CD4-positive, alpha-beta T cell treated with Interleukin-6 at 100 ng/mL for 8 hours (primary cell): ENCODE results near the gene PHRF1.

ENCODE experiments used
- DNase-seq: peaks from one replicate; pipeline ENCODE4 v3.0.0-alpha.2; 2020; ENCODE audit warnings: mixed read lengths, low spot score

The PHRF1 gene

DNA sequence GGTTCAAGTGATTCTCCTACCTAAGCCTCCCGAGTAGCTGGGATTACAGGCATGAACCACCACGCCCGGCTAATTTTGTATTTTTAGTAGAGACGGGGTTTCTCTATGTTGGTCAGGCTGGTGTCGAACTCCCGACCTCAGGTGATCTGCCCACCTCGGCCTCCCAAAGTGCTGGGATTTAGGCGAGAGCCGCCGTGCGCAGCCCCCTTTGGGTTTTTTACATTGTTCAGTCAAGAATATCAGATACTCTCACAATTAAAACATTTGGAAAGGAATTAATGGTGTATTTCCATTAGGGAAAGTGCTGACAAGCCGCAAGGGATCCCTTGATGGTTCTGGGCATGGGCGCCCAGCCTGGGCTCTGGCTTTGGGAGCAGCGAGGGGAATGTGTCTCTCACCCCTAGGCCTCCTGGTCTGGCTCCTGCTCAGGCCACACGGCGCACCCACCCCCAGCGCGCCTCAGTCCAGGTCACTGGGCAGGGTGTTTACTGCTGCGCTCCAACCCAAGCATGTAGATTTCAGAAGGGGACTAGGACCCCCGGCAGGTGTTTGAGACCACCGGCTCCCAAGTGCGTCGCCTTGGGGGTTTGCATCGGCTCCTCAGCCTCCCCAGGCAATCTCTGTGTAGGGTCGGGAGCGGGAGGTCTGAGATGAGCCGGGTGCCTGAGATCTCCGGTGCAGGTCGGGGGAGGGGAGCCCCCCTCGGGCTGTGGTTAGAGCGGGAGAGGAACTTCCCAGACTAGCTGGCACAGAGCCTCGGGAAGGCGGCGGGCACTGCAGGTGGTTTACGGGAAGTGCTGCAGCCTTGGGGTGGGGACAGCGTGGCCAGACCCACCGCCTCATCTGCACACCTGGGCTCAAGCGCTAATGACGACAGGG is 40.3 kb downstream of the PHRF1 start:
- no peak for DNase-seq

GRCh38 chr11:617199-617911 is 41.1 kb downstream of the PHRF1 start:
- DNase-seq = no peak

GRCh38 chr11:617912-618682 is 41.8 kb downstream of the PHRF1 start:
- DNase-seq = no peak

DNA sequence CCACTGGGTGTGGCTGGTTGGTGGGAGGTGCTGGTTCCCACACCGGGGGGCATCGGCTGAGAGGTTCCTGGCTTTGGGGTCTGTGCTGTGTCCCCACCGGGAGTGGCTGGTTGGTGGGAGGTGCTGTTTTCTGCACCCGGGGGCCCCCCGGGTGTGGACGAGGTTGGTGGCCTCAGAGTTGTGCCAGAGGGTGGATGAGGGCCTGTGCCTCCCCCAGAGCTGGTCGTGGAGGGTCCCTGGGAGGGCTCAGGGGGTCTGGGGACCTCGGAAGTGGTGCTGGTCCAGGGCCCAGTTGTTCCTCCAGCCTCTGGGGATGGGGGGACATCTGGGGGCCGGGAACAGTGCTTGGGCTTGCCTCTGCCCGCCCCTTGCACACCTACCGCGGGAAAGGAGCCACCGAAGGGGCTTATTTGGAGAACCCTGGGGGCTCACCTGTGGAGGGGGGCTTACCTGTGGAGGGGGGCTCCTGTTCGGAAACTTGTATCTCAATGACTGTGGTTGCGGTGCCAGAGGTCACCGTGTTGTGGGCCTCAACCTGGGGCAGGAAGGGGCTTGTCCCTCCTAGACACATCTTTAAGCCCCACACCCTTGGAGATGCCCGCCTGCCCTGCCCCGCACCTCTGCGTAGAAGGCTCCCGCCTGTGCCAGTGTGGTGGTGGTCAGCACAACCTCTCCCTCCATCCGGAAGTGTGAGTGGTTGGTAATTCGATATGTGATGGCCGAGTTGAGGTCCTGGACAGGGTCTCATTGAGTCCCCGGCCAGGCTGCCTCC is 42.8 kb downstream of the PHRF1 start:
- DNase-seq = no peak

- DNase-seq = no peak
These were observed 43.4 kb downstream of the PHRF1 start for GRCh38 chr11:619628-620050.

- DNase-seq = no peak
These were observed 43.9 kb downstream of the PHRF1 start for GRCh38 chr11:620201-620600.

DNA sequence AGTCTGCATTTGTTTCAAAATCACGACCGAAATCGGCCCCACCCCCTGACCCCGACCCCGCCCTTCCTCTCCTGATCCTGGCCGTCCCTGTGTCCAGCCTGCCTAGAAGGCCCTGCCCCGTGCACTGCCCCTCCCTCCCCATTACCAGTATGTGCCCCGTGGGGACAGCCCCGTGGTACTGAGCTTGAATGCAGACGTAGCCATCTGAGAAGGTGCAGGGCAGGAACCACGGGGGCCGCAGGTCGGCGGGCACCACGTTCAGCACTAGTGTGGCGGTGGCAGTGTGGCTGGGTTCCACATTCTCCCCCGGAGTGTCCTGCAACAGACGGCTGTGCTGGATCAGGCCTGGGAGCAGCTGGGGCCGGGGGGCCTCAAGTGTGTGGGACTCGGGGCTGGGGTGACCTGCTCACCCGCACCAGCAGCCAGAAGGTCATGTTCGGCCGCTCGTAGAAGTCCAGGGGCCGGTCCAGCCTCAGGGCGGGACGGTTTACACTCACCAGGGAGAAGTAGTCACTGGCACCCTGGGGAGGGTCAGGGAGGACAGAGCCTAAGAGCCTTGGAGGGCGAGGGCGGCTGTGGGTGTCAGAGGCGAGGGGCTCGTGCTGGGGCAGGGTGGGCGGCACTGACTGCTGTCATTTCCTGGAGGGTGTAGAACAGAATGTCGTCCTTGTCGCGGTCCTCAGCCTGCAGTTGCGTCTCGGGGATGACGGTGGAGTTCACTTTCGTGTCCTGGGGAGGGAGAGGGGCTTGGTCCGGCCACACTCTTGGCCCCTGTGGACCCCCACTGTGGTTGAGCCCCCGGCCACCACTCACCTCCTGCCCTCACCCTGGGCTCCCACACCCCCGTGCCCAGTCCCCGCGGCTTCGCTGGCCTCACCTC is 44.9 kb downstream of the PHRF1 start:
- DNase-seq = no peak

- no peak for DNase-seq
These were observed 45.6 kb downstream of the PHRF1 start for GRCh38 chr11:621838-622237.

DNA sequence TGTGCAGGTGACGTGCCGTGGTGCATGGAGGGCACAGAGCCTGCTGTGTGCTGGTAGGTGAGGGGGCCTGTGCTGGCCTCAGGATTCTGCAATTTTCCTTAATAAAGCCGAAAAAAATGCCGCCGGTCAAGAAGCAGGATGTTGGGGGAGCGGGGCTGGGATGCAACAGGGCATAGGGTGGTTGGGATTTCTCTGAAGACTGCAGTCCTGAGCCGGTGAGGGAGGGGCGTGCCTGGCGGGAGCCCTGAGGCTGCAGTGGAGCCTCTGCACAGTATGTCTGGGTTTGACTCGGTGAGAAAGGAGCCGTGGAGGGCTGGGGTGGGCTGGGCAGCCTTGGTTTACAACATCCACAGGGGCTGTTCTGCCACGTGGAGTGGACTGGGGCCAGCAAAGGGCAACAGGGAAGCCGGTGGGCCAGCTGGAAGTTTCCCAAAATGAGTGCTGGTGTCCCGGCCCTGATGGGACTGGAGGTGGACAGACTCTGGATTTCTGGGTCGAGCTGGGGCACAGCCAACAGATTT is 47.1 kb downstream of the PHRF1 start:
- DNase-seq = no peak

DNA sequence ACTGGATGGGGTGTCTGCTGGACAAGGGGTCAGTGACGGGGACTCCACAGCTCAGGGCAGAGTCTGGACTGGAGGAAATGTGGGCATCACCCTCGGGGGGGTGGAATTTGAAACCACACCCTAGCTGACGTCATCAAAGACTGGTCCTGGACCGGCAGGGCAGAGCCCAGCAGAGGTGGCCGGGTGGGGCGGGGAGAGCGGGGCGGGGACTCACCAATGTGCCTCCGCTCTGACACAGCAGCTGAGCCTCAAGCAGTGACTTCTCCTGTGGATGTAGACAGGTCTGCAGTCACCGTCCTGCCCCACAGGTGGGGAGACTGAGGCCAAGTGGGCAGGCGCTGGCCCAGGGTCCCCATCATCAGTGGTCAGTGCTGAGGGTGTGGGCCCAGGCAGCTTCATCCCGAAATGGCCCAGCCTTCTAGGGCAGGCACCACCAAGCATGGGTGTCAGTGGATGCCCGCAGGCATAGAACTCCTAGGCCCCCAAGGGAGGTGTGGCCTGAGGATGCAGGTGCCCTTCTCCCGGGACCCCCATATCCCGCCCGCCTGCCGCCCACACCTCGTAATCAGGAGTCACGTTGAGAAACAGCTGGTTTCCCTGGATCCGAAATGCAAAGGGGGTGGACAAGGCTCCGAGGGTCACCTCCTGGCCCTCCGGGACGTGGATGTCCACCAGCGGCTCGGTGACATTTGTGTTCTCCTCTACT is 47.9 kb downstream of the PHRF1 start:
- DNase-seq = no peak

GRCh38 chr11:624705-625635 is 48.7 kb downstream of the PHRF1 start, which contains the start of gene CDHR5:
TSS of gene CDHR5 (minus strand) at chr11:624955. CDS start at chr11:624902, 53 bp downstream.
- DNase-seq = no peak

GRCh38 chr11:625636-626268 is 49.5 kb downstream of the PHRF1 start:
- no peak for DNase-seq

DNA sequence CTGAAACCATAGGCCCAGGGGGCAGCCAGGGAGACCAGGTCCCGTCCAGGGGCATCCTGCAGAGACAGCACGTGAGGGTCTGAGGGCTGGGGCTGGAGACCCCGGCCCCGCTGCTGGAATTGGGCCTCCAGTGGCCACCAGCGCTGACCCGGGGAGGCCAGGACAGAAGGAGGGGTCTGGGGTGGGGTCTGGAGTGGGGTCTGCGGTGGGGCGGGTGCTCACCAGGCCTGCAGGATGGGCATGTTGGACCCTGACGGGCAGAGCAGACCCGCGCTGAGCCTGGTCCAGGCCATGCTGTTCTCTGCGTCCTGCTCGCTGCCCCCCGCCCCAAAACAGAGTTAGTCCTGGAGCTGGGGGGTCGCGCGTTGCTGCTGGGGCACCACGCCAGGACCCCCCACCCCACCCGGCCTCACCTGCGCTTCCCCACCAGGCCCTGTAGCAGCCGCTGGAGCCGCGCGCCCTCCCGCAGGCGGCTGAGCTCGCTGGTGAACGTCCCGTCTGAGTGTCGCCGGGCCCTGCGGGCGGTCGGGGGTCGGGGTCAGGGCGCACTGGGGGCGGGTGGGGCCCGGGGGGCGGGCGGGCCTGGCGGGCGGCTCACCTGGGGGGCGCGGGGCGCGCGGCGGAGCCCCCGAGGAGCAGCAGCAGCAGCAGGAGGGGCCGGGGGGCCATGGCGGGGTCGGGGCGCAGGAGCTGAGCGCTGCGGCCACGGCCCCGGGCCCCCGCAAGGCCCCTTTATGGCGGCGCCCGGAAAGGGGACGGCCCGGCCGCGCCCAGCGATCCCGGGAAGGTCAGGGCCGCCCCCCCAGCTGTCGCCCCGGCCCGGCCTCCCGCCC is 50.4 kb downstream of the PHRF1 start, which contains the start of gene SCT:
Gene SCT (minus strand): TSS at position 707 of the 833 bp plus-strand sequence. CDS start 38 bp downstream, at position 669.
- no peak for DNase-seq

- no peak for DNase-seq
These were observed 51.0 kb downstream of the PHRF1 start for GRCh38 chr11:627308-627576.

DNA sequence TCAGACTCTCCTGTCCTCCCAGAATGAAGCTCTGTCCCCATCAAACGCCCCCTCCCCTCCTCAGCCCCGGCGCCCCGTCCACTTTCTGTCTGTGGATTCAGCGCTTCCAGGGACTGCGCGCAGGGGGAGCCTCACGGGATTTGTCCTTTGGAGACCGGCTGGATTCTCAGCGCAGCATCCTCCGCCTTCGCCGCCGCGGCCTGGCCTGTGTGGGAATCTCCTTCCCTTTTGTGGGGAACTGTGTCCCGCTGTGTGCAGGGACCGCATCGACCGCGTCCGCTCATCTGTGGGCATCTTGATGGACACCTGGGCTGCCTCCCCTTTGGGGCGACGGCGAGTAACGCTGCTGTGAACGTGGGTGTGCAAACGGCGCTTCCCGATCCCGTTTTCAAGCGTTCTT is 51.8 kb downstream of the PHRF1 start:
- no peak for DNase-seq

DNA sequence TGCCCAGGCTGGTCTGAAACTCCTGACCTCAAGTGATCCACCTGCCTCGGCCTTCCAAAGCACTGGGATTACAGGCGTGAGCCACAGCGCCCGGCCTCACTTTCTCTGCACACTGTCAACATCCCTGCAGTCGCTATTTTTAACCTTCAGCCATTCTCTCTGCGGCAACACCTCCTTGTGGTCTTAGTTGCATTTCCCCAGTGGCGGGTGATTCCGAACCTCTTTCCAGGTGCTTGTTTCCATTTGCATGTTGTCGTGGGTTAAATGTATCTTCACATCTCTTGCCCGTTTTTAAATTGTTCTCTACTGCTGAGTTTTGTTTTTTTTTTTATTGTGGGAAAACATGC is 52.9 kb downstream of the PHRF1 start:
- DNase-seq = no peak

DNA sequence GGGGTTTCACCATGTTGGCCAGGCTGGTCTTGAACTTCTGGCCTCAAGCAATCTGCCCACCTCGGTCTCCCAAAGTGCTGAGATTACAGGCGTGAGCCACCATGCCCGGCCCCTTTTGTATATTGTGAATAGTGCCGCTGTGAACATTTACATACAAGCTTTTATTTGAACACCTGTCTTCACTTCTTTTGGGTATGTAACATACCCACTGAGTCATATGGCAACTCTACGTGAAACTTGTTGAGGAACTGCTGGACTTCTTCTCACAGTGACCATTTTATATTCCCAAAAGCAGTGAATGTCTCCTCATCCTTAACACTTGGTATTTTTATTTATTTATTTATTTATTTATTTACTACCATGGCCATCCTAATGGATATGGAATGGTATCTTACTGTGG is 54.6 kb downstream of the PHRF1 start:
- no peak for DNase-seq
